IPS-18c (cell line): ENCODE measurements around the gene NDUFS6.

Source experiments
- H3K4me3 ChIP-seq: 2 replicates; pipeline ENCODE4 v1.7.0; 2013; ENCODE audit warnings: low read depth, mild to moderate bottlenecking, low read length, moderate library complexity; ENCODE audit not compliant: insufficient read depth
- H3K9me3 ChIP-seq: one replicate; pipeline ENCODE4 v1.6.1; 2013; ENCODE audit warnings: mild to moderate bottlenecking, low read length, moderate library complexity; ENCODE audit not compliant: control insufficient read depth, insufficient read depth

Gene NDUFS6

DNA sequence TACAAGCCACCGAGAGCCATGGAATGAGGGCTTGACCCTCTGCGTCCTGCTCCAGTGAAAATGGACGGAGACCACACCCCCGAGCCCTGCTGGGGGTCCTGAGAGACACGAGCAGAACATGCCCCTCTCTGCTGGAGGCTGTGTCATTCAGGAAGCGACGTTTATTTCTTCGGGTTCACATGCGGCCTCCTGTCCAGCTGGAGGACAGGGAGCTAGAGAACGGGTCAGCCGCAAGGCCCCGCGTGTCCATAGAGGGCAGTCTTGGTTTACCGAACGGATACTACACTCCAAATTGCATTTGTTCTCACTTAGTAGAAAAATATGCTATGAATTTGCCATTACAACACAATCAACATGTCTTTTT, 37.7 kb upstream of the NDUFS6 start:
- H3K4me3 ChIP-seq = no peak overlapping the region; the same call in 1 of the 2 replicates
- H3K9me3 ChIP-seq = peaks cover 2% of the 10 kb centered on the region

DNA sequence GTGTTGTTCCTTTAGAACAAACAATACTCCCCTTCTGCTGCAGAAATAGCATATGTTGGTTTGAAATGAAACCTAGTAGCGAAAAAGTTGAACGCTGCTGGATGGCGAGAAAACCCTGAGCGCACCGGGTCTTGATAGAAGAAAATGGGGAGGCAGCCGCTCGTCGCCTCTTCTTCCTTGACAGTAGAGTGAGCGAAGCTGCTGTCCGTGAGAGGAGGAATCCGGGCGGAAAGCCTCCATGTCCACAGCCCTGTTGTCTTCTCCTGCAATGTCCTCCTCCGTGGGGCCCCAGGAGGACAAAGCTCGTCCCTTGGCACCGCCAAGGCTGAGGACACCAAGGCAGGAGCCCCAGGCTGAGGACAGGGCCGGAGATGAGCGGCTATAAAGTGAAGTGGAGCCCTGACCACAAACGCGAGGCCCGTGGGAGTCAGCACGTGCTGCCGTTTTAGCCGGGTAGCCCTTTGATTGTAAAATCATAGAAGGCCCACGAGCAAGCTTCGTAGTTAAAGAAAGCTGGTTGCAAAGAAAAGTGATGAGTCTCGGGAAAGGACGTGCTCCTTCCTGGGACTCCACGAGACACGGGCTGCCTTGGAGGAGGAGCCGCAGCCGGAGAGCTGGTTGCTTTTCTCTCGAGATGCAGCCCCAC, 37.1 kb upstream of the NDUFS6 start:
- H3K9me3 ChIP-seq = no peaks in the 10 kb centered on the region
- H3K4me3 ChIP-seq = no peak overlapping the region

DNA sequence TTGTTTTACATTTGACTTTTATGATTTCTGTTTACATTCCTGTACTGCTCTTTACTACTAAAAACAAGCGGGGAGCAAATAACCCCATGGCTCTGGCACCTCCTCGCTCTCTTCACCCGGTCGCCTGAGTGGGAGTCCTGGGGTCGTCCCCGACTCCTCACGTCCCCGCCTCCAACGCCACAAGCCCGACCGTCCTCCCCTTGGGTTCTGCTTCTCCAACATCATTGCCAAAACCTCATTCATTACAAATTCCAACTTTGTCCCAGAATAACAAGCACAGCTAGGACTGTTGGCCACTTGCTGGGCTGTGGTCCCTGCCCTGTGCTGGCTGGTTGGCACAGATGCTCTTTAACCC, 36.6 kb upstream of the NDUFS6 start:
- Histone ChIP-seq H3K9me3 (no peaks in the 10 kb centered on the region), H3K4me3 (no peak overlapping the region)

DNA sequence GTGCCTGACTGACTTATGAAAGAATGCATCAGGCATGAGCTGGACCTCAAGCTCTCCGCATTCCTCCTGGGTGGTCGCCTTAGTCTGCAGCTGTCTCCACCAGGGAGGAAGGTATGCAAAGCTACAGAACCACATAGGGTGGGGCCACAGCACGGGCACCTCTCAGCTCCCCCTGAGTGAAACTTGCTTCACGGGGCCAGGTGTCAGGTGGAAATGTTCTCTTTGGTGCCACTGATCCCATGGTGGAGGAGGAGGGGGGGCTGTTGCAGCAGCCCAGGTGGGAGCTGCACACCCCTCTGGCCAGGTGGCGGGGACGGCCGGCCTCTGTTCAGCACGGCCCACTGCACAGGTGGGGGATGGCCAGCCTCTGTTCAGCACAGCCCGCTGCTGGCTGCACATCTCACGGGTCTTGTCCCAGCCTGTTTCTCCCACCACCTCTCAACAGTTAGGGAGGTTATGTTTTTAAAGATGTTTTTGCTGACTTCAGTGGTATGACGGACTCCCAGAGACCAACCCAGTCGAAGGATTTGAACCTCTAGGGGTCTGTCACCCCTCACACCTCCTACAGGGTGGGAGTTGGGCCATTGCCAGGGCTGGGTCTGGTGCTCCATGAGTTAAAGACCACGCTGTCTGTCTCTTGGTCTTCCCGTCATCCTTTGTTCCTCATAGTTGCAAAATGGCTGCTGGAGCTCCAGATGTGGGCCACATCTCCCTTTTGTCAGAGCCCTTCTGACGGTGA, 35.9 kb upstream of the NDUFS6 start:
- no peak overlapping the region for H3K4me3 ChIP-seq
- H3K9me3 ChIP-seq = no peaks in the 10 kb centered on the region

DNA sequence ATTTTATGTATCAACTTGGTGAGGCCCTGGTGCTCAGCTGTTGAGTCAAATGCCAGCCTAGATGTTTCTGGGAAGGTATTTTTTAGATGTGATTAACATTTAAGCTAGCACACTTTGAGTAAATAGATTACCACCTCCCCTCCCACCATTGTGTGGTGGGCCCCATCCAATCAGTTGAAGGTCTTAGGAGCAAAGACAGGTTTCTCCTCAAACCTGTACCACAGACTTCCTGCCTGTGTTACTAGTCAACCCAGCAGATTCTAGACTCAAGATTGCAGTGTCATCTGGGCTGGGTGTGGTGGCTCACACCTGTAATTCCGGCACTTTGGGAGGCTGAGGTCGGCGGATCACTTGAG, 35.3 kb upstream of the NDUFS6 start:
- Histone ChIP-seq H3K9me3 (no peaks in the 10 kb centered on the region), H3K4me3 (no peak overlapping the region)

DNA sequence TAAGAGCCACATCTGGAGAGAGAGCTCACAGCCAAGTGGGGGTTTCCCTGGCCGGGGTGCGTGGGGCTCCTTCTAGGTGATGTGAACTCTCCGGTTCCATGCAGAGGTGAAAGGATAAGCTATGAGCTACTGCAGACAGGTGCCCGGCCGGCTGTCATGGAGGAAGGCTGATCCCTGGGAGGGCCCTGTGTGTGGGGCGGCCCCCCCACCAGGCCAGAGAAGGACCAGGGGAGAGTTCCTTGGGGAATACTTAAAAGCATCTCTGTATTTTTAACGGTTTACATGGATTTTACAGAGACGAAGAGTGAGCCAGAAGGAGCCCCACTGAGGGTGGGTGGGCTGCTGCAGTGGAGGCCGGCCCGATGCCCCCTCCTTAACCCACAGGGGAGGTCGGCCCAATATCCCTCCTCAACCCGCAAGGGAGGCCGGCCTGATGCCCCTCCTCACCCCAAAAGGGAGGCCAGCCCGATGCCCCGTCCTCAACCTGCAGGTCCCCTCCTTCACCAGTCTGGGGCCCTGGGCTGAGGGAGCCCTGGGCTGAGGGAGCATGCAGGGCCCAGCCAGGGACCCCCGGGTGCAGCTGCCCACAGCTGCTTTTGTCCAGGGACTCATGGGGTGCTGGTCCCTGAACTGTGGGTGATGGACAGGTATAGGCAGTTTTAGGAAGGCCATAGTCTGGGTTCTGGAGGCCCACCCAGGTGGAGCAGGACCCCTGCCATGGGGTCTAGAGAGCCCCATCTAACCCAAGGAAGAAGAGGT, 33.5 kb upstream of the NDUFS6 start:
- H3K9me3 ChIP-seq = no peaks in the 10 kb centered on the region
- no peak overlapping the region for H3K4me3 ChIP-seq

DNA sequence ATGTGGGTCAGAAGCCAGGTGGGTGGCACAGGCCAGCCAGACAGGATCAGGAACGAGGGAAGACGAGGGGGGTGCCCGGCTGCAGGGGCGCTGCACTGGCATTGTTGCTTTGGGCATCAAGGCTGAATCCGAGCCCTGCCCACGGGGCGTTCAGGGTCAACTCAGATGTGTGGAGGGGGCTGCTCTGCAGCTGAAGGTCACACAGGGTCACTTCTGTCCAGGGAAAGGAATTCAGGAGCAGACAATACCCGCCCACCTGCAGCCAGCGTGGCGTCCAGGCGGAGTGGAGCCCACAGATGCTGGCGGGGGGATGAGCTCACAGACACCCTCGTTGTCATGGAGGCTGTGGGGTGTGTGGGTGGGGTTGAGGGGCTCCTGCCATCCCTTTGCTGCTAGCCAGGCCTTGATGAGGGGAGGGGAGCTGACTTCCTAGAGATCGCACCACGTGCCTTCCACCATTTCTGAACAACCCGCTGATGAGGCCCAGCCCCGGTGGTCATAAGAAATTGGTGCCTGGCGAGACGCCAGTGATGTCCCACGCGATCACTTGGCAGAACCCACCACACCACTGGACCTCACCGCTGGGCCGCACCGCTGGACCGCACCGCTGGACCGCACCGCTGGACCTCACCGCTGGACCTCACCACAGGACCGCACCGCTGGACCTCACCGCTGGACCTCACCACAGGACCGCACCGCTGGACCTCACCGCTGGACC, 32.8 kb upstream of the NDUFS6 start:
- H3K9me3 ChIP-seq = no peaks in the 10 kb centered on the region
- no peak overlapping the region for H3K4me3 ChIP-seq

DNA sequence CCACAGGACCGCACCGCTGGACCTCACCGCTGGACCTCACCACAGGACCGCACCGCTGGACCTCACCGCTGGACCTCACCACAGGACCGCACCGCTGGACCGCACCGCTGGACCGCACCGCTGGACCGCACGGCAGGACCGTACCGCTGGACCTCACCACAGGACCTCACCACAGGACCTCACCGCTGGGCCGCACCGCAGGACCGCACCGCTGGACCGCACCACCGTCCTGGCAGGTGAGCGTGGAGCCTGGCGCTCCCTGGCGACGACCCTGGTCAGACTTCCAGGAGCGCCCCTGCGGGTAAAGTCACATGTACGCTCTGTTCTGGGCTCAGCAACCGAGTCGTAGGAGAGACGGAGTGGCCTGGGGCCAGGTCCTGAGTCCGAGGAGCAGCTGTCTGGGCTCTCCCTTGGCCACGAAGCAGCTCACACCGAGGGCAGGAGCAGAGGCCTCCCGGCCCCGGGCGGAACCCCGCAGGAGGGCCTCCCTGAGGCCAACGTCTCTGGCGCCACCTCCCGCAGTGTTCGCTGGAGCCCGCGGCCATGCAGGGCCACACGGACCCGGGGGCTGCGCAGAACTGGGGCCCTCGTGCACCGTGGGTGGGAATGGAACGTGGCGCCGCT, 32.1 kb upstream of the NDUFS6 start:
- Histone ChIP-seq H3K4me3 (no peak overlapping the region), H3K9me3 (no peaks in the 10 kb centered on the region)

DNA sequence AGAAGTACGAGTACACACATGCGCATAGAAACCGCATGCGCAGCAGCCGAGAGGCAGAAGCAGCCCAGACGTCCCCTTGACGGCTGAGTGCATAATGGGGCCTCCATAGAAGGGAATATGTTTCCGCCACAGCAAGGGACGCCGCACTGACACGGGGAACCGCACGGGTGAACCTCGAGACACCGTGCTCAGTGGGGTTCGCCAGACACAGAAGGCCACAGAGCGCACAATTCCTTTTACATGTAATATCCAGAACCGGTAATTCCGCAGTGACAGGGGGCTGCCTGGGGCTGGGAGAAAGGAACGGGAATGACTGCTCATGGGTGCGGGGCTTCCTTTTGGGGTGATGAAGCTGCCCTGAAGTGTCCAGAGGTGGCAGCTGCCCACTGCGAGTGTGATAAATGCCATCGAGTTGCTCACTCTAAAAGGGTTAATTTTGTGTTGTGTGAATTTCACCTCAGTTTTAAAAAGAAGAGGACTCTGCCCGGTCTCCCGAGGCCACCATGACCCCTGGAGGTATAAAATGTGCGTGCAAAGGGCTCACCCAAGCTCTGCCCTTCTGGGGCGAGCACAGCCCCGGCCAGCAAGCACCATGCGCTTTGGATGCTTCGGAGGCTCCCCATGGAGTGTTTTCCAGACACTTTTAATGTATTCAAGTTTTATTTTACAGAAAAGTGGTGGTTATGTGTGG, 31.3 kb upstream of the NDUFS6 start:
- Histone ChIP-seq H3K9me3 (no peaks in the 10 kb centered on the region), H3K4me3 (no peak overlapping the region)

DNA sequence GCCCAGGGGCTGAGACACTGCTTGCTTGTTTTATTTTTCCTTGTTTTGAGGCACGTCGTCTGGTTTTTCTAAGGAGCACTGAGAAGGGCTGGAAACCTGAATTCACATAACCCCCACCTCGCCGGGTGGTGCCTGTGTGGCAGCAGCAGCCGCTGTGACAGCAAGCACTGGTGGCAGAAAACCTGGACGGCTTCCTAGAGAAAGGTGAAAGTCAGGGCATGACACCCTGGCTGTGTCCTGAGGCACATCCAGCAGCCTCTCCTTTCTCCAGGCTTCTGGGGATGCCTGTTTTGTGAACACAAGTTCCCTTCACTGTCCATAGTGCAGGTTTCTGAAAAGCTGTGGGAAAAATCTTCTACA, 30.8 kb upstream of the NDUFS6 start:
- no peak overlapping the region for H3K4me3 ChIP-seq
- no peaks in the 10 kb centered on the region for H3K9me3 ChIP-seq

DNA sequence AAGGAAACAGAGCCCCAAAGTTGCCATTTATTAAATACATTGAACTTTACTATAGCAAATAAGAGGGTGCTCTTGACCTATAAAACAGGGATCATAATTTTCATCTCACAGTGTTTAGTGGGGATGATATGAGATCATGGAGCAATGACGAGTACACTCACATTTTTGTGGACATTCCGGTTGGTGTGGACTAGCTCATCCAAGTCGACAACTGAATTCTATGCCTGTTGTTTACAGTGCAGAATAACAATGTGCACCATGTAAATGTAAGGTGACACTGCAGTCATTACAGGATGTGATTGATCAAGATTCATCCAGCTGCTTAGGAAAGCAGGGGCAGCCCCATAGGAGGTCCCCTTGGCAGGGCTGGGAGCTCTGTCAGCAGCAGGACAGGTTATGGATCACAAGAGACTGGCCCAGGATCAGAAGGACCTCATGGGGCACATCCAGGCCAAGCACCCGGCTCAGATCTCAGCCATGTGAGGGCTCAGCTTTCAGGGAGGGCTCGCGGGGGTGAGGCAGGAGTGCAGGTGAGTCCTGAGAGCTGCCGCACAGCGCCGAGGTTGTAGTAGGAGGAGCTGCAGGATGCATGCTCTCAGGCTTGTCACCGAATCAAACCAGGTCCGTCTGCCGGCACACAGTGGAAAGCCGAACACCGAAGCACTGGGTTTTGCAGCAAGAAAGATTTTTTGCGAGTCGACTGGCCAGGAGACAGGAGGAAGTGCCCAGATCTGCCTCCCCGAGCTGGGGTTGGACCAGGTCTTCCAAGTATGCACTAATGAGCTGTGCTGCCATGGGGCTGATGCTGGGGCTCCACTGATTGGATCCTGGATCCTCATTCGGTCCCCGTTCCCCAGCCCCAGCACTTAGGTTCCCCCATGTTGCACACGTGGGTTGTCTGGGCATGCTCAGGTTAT, 29.8 kb upstream of the NDUFS6 start:
- Histone ChIP-seq H3K9me3 (no peaks in the 10 kb centered on the region), H3K4me3 (no peak overlapping the region)

DNA sequence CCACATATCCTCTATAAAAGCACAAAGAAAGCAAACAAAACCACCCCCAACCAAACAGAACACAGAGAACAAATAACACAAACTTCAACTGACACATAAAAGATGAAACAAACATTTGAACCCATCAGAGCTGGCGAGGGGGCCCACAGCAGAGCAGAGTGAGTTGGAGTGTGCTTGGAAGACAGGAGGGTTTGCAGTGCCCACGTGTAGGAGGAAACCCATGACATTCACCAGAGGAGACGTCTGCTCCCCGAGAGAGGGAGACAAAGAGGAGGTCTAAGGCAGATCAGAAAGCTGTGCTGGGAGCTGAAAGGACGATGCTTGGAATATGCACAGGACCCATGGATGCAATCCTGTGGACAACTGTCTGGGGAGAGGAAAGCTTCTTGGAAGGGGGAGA, 28.6 kb upstream of the NDUFS6 start:
- H3K4me3 ChIP-seq = no peak overlapping the region
- no peaks in the 10 kb centered on the region for H3K9me3 ChIP-seq

DNA sequence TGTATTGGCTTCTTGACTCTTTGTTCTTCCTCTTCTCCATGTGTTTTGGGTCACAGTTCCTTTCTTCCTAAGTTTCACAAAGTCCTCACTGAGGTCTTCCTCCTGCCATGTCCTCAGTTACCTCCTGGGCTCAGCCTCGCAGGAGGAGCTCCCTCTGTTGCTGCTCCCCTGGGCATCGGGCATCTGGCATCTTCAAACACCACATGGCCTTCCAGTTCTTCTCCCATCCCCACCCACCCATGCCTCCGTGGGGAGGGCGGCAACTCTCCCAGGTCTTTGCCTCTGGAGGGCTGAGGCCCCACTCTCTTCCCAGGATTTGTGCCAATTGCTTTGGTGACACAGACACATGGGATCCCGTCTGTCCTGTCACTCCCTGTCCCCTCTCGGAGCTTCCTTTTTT, 24.4 kb upstream of the NDUFS6 start:
- no peak overlapping the region for H3K4me3 ChIP-seq
- no peaks in the 10 kb centered on the region for H3K9me3 ChIP-seq

DNA sequence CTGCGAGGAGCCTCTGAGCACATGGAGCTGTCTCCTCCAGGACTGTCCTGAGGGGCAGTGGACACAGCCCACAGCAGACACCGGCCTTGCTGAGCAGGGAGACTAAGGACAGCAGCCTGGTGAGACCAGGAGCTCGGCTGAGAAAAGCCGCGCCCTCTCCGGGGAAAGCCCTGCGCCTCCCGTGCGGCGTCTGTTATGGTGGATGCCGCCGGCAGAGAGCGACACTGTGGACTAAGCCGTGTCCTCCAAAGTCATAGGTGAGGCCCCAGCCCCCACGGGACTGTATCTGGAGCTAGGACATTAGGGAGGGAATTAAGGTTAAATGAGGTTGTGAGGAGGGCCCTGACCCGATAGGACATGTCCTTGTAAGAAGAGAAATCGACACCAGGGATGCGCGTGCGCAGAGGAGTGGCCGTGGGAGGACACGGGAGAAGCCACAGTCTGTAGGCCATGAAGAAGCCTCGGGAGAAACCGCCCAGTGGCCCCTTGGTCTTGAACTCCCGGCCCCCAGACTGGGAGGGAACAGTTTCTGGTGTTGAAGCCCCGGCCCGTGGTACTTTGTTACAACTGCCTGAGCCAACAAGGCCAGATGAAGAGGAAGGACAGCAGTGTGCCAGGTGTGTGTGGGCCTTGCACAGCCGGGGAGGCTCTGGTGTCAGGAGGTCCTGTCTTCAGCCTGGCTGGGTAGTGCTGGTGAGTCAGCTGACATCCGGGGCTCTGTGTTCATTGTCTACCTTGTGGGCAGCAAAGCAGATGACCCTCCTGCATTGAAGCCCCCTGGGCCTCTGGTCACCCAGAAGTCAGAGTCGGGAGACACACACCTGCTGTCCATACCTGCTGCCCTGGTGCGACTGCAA, 23.7 kb upstream of the NDUFS6 start:
- no peaks in the 10 kb centered on the region for H3K9me3 ChIP-seq
- no peak overlapping the region for H3K4me3 ChIP-seq
